Stimulated activated CD4-positive, alpha-beta T cell treated with anti-CD3 and anti-CD28 coated beads, Interleukin-4, amount 100 ng/mL, for 24 hours (primary cell): ENCODE data around the gene LMO2.

Experiments used
- DNase-seq: peaks from one replicate; pipeline ENCODE4 v3.0.0-alpha.2; 2020

LMO2 gene

DNA sequence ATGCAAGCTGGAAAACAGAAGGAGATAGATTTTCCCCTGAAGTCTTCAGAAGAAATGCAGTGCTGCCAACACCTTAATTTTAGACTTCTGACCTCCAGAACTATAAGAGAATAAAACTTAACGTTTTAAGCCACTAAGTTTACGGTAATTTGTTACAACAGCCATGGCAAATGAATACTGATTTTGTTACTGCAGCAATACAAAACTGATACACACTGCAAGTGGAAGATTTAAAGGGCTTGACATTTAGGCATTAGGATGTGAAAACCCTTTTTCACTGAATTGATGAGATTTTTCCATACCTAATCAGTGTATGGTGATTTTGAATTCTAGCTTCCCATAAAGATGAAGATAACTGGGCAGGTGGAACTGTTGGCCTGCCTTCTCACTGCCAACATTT, 22.1 kb upstream of the LMO2 start:
- no peak for DNase-seq

DNA sequence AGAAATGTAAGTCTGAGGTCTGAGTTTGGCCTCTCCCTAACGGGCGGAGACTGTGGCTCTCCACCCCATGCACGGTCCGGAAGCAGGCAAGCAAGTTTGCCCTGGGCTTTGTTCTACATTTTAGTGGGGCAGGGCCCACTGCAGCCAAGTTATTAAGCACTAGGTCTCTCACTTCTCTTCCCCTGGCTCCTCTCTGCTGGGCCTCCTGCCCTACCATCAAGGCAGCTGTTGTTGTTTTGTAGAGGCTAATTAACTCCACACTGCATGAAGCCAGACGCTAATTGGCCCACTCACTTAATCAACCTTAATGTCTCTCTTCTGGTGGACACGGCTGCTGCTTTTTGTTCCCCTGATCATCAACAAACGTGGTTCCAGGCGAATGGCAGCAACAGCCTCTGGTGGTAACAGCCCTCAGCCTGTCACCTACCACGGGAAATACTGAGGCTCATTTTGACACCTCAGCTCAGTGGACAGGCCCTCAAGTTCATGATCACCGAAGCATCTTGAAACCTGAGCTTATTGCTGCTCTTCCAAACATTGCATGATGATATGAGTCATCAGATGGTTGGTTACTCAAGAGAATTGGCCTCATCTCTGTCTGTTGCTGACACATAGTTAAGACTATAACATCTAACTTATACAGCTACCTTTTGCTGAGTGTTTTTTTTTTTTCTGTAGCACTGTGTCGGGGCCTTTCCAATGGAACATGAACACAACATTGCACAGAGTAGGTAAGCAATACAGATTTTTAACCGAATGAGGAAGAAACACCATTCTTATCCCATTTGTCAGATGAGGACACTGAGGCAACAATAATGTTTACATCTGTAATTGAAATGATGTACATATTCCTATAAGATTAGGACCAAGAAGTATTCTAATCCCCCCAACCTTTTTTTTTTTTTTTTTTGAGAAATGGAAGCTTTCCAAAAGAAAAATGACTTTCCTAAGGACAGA, 20.8 kb upstream of the LMO2 start:
- DNase-seq: no peak

DNA sequence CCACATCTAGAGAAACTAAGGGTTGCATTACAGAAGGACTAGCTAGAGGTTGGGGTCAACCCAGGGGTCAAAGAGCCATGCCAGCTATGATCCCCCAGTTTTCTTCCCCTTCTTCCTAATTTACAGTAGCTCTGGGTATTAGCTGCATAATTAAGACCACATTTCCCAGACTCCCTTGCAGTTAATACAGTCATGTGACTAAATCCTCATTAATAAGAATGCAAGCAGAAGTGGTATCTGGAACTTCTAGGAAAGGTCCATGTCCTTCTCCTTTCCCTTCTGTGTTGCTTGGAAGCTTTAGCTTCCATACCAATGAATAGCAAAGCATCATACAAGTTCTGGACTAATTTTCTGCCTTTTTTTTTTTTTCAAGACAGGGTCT, 19.1 kb upstream of the LMO2 start:
- no peak for DNase-seq

DNA sequence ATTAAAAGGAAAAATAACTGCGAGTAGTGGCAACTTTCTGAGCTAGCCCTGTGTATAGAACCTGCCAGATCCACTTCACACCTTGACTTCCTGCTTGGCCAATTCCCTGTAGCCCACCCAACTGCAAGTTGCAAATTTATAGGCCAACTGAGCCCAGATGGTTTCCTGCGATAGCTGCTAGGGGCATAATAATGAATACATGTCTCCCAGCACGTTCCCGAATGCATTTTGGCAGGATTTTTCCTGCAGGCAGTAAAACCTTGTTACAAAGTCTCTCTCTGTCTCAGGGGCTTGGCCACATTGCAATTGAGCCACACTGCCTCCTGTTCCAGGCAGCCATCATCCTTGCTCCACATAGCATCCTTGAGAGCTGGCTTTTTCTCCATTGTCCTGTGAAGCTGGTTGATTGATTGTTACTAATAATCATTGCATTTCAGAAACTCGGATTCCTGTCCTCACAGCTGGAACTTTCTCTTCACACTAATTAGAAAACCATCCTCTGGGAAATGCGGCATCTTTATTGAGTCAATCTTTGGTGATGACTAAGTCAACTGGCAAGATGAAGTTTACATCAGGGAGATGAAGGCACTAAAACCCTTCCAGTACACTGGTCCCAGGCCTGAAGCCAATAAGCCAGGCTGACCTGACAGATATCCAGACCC, 18.6 kb upstream of the LMO2 start:
- DNase-seq: no peak

DNA sequence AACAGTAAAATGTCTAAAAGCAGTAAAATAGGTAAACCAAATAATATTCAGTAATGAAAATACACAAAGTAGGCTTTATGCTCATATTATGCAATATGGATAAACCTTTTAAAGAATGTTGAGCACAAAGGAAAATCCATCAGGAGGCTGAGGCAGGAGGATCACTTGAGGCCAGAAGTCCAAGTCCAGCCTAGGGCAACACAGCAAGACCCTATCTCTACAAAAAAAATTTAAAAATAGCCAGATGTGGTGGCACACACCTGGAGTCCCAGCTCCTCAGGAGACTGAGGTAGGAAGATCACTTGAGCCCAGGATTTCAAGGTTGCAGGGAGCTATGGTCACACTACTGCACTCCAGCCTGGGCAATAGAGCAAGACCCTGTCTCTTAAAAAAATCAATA, 17.7 kb upstream of the LMO2 start:
- DNase-seq: no peak

DNA sequence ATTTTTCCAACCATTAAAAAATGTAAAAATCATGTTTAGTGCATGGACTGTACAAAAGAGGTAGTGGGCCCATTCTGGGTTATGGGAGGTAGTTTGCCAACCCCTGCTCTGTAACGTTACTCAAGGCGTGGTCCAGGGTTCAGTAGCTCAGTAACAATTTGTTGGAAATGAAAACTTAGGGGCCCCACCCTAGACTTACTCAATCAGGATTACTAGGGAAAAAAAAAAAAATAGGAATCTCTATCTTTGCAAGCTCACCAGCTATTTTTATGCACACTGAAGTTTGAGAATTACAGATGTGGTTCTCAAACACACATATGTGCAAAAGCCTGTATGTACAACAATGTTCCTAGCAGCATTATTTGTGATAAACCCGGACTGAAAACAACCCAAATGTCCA, 17.3 kb upstream of the LMO2 start:
- DNase-seq: no peak

DNA sequence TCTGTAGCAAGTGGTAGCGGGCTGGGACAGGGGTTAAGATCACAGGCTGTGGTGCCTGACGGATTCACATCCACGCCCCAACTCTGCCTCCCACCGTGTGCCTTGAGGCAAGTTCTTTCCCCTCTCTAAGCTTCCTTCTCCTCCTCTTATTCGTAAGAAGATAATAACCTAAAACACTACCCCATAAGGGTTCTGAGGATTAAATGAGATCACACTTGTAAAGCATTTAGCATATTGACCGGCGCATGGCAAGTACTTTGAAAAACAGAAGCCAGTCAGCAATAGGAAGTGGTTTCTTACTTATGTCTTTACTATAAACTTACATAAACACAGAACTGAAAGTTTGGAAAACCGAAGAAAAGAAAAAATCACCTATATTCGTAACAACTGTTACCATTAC, 15.5 kb upstream of the LMO2 start:
- no peak for DNase-seq

DNA sequence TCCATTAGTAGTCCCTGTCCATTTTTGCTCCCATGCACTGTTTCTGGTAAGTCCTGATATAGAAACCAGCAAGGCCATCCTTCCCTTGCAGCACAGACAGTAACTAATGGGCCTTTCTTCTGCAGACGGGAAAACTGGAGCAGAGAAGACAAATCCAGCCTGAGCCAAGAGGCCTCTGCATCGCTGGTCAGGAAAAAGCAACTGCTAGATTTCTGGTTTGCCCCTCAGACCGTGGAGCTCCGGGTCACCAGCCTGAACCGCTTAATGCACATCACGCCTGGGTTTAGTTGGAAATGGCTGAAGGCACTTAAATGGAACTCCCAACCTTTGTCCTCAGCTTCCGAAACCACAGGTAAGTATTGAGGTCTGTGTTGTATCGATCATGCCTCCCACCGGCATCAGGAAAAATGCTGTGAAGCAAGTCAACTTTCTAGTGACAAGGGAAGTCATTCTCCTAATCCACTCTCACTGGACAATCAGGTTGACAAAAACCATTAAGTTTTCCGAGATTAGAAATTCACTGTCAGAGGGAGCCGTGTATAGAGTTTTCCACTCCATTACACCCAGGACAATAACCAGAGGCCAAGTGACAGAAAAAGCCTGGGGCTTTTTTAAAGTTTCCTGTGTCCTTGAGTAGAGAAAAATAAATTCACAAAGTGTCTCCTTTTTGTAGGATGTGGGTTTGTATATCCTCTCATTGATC, 14.8 kb upstream of the LMO2 start:
- DNase-seq: no peak

DNA sequence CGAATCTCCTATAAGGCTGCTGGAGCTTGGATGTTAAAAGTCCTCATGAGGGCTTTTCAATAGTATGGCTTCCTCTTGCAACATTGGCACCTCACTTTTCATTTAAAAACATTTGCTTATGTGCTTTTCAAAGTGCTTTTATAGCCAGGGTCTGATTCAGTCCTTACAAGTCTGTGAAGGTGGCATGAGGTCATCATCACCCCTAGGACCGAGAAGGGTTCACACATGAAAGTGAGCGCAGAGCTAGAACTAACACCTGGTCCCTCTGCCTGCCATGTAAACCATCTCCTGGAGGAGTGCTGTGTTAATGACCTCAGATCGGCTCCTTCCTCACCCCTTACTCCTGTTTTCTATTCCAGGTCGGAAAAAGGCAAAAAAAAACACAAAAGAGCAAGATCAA, 12.2 kb upstream of the LMO2 start:
- DNase-seq: no peak

DNA sequence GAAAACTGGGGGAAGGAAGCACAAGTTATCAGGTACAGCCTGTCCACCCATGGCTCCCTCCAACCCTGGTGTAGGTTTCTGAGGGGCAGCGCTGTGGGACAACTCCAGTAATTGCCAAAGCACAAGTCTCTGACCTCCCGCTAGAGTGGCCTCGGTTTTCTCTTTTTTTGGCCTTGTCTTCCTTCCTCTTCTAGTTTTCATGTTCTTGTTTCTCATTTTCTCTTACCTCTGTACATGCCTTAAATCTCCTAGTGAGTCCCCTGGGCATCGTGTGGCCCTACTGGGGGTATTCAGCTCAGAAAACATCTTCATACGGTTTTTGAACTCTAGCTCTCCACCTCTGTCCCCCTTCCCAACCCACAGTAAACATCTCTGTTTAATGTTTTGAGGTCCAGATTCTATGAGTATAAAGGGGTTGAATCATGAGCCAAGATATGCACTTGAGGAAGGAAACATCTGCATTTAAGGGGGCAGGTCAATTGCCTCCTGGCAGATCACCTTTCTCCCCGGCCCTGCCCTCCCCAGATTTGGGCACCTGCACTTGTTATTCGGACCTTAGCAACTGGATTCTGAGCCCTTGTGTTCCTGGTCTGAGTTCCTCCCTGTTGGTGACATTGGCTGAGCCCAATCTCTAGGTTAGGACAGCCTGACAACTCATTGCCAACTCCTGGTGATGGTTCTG, 8.4 kb upstream of the LMO2 start:
- no peak for DNase-seq

DNA sequence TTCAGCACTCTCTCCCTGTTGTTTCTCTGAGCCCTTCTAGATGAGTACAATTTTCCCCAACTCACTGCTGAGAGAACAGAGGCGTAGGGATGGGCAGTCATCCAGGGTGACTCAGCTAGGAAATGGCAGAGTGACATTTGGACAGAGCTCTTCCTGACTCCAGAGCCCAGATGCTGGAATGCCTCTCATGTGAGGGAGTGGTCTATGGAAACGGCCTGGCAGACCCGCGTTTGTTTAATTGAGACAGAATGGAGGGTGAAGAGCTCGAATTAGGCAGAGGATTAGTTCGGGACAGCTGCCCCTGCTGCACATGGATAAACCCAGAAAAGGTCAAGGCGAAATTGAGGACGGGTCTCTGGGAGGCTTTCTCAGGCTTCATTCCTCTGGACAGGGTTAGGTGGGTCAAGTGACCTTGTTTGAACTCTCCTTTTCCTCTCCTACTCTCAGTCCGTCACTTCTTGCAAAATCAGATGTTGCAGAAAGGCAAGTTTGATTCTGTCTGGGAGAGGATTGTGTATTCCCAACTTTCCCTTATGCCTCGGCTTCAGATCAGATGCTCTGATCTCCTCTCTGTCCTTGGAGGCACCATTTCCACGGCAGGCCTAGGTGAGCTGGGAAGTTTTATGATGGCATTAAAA, 7.6 kb upstream of the LMO2 start:
- DNase-seq: no peak

DNA sequence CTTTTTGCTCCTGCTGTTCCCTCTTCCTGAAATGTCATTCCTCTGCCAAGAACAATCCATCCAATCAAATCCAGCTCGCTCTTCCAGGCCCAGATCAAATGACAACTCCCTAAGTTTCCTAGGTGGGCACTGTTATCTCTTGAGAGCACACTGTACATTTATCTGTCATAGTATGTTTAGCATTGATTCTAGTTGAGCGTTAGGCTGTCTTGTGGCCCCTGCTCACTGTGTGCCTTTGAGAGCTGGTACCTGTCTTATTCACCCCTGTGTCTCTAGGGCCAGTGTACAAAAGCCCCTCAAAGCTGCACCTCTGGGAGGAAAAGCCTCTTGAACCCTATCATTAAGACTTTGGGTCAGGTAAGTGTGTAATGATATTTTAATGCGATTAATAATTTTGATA, 7.1 kb upstream of the LMO2 start:
- no peak for DNase-seq

DNA sequence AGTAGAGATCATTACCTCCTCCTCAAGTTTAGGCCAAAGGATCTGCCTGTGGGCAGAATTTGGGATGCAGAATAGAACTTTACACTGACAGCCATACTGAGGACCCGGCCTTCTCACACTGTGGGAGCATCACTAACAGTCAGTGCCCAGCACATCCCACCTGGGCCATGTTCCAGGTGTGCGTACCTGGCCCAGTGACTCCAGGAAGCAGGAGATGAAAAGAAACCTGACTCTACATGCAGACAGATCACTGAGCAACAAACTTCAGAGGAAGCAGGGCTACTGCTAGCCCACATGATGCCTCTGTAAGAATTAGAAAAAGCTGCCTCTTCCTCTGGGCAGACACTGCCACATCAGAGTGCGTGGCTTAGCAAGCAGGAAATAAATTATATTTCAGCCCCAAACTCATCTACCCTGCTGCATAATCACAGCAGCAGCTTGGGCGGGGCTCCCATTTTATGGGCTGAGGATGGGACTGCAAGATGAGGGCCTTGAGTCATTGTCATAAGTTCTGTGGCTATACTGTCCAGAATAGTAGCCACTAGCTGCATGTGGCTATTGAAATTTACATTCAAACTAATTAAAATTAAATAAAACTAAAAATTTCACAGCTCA, 6.0 kb upstream of the LMO2 start:
- DNase-seq: no peak

DNA sequence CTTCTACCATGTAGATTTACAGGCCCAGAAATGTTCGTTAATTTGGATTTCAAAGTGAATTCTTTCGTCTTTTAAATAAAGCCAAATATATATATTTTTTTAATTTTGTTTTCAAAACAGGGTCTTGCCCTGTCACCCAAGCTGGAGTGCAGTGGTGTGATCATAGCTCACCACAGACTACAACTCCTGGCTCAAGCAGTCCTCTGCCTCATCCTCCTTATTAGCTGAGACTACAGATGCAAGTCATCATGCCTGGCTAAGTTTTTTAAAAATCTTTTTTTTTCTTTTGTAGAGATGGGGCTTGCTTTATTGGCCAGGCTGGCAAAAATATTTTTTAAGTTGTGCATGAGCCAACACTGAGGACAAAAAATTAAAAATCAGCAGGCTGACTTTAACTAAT, 5.0 kb upstream of the LMO2 start:
- no peak for DNase-seq

DNA sequence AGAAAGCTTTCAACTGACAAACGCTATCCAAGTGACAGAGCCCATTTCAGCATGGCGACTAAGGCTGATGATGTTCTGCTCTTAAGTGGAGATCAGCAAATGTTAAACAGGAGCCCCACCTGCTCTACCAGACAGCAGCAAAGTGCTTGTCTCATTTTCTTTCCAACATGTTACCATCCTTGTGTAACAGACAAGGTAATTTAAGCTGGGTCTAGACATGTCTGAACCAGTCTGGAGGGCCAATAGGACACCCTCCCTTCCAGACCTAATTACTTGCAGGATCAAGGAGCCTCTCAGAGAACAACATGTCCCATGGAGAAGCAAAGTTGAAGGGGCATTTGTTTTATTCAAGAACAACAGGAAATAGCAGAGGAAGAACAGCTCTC, 3.9 kb upstream of the LMO2 start:
- no peak for DNase-seq

DNA sequence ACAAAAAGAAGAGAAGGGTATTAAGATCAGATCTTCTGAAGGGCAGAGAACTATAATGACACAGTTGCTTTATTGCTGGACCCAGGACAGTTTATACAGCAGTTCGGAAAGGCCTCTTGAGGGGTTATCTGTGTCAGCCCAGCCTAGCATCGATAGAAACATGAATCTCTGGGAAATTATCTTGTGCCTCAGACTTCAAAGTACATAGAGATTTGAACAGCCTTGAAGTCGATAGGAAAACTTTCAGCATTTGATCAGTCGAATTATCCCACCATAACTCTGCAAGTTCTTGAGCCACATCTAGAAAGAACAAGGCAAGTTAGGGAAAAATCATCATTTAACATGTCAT, 2.5 kb upstream of the LMO2 start:
- no peak for DNase-seq

DNA sequence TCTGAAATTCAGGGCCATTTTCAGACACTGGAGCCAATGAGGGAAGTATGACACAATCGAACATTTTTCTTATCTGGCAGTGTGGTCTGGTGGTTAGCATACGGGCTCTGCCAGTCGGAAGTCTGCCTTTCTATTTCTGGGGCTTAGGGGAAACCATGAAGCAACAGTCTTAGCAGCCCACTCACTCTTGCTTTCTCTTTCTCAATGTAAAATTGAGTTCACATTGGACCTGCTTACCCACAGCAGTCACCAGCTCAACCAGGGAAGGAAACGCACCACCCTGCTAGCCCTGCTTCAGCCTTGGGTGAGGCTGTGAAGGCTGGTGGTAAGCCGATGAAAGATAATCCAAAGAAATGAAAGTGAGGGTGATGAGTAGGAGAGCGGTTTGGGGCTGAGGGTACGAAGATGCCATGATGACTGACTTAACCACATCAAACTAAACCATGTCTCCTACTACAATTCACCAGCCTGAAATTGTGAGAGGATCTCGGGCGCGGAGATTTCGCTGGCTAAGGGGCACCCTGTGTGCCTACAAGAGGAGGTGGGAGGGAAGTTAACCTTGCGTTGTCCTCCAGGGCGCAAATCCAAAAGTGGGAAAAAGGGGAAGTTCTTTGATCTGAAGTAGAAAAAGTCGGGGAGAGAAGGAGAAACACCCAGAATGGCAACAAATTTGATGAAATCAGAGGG, 2.0 kb upstream of the LMO2 start:
- peak; percentile 83 for DNase-seq

DNA sequence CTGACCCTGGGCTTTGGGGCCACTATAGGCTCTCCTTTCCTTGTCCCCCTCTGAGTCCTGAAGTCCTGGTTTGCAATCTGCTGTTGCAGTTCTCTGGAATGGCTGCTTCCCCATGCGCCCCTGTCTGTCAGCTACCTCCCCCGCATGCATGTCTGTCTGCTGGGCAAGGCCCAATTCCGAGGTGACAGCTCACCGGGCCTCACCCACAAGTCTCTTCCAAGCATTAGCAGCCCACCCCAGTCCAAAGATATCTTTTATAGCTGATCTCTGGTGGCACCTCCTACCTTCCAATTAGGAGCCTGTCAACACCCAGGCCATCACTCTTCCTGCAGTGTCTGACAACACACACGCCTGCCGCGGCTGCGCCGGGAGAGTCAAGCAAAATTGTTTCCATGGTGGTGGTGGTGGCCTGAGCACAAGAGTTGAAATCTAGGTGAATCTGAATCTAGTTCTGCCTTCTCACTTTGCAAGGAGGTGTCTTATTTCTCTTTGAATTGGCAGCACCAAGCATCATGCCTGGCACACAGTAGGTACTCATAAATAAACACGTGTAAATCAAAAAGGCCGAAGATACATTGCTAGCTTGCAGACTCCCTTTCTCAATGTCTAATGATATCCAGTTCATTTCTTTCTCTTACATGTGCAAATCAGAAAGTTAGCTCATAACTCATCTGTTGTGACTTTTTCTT, 1.2 kb upstream of the LMO2 start:
- DNase-seq: no peak

DNA sequence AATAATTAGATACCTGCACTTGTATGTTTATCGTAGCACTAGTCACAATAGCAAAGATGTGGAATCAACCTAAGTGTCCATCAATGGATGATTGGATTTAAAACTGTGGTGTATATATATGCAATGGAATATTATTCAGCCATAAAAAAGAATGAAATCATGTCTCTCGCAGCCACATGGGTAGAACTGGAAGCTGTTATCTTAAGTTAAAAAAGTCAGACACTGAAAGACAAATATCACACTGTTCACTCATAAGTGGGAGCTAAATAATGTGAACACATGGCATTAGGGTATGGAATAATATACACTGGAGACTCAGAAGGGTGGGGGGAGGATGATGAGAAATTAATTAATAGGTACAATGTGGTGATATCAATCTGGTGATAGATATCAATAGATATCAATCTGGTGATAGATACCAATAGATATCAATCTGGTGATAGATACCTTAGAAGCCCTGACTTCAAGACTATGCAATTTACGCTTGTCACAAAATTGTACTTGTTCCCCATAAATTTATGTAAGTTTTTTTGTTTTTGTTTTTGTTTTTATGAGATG, 2.0 kb downstream of the LMO2 start:
- no peak for DNase-seq

DNA sequence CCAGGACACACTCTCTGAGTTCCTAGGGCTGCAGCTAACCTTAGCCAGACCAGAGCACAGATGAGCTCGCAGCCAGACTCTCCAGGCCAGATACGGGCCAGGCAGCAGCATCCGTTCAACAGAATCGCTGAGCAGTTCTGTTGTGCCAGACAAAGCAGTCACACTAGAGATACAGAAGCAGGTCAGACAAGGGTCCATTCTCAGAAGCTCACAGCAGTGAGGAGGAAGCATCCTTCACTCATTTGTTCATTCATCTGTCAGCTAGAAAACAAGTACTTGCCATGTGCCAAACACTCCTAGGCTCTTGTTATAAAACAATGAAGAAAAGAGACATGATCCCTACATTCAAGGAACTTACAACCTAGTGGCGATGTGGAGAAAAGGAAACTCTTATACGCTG, 2.6 kb downstream of the LMO2 start:
- no peak for DNase-seq

DNA sequence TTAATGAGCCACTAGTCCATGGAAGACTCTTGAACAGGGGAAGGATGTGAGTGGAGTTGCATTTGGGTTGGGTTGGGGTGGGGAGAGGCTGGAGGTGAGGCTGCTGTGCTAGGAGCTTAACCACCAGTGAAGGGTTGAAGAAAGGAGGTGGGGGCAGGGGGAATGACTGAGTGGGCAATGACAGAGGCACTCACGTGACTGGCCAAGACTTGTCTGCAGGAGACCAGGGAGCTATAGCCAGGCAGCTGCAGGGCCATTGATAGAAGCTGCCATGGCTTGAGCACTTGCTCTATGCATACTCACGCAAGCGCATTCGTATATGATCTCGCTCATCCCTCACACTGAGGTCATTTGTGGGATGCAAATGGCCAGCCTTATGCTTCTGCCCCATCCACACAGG, 4.0 kb downstream of the LMO2 start:
- no peak for DNase-seq
